GM12892 (cell line): Measurements from ENCODE around the gene MTERF4.

Source experiments
- POLR2A ChIP-seq: IDR thresholded peaks from 2 replicates; pipeline ENCODE4 v1.6.1; 2011; ENCODE audit warnings: low read depth, low read length, control low read depth
- POLR2AphosphoS5 ChIP-seq: IDR thresholded peaks from 2 replicates; pipeline ENCODE4 v1.6.1; 2011; ENCODE audit warnings: low read depth, low read length, control low read depth
- TAF1 ChIP-seq: IDR thresholded peaks from 2 replicates; pipeline ENCODE4 v1.6.1; 2011; ENCODE audit warnings: low read depth, mild to moderate bottlenecking, control low read depth, low read length, borderline replicate concordance

DNA sequence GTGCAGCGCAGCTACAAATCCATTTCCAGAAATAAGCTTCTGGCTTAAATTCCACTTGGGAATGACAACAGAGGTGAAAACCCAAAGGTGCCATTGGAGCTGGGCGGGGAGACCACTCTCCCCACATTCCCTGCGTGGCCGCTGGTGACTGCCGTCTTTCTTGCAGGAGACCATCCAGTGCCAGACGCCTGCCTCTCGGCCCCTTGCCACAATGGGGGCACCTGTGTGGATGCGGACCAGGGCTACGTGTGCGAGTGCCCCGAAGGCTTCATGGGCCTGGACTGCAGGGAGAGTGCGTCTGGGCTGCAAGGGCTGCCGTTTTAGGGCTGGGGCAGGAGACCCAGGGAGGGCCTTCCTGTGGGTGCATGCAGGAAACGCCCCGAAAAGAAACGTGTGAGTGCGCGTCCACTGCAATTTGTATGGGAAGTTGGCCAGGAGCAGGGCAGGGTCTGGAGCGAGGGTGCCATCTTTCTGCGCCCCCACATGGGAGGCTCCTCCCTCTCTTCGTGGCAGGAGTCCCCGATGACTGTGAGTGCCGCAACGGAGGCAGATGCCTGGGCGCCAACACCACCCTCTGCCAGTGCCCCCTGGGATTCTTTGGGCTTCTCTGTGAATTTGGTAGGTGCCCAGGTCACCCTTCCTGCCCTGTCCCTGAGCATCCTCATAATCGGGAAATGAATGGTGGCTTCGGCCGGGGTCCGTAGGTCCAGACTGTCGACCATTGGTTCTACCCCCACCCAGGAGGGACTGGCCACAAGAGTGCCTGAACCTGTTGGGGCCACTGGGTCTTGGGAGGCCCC lies 53.7 kb downstream of the MTERF4 start:
- TF ChIP-seq POLR2AphosphoS5 = no peak
- no peak; the same call in 1 of the 2 replicates for TF ChIP-seq POLR2A
- no peak for TF ChIP-seq TAF1
